Skeletal muscle tissue (tissue), 4 donors: ENCODE data around the gene DLX3. TPM values are rescaled to one million over a fixed set of nuclear protein-coding genes. Genes with fewer than 3 reads are reported as not detected.
A peak's percentile ranks its signal among the peaks of the same experiment; 100 is the strongest.

Experiments
- H3K27ac ChIP-seq: one replicate; pipeline ENCODE4 v1.7.0; 2013; ENCODE audit warnings: mild to moderate bottlenecking, low read depth, low read length, inconsistent platforms
- H3K27me3 ChIP-seq, 3 donors: one replicate each; pipeline ENCODE4 v1.7.0; 2013; ENCODE audit warnings: low read length in 3 of 3; ENCODE audit not compliant: control insufficient read depth in 3 of 3, insufficient read depth in 3 of 3
- H3K36me3 ChIP-seq, 3 donors: one replicate each; pipeline ENCODE4 v1.7.0; 2013; ENCODE audit warnings: low read length in 3 of 3; ENCODE audit not compliant: control insufficient read depth in 3 of 3, insufficient read depth in 3 of 3
- H3K4me1 ChIP-seq, 3 donors: one replicate each; pipeline ENCODE4 v1.7.0; 2013; ENCODE audit warnings: low read length in 3 of 3, mild to moderate bottlenecking in 3 of 3; ENCODE audit not compliant: control insufficient read depth in 3 of 3, insufficient read depth in 3 of 3
- H3K4me3 ChIP-seq, 3 donors: one replicate each; pipeline ENCODE4 v1.7.0; 2013; ENCODE audit warnings: low read length in 3 of 3
- H3K9ac ChIP-seq, 3 donors: one replicate each; pipeline ENCODE4 v1.7.0; 2013; ENCODE audit warnings: low read length in 3 of 3, mild to moderate bottlenecking in 3 of 3, moderate library complexity in 2 of 3, low read depth in 1 of 3
- H3K9me3 ChIP-seq, 3 donors: one replicate each; pipeline ENCODE4 v1.7.0; 2013; ENCODE audit warnings: low read length in 3 of 3; ENCODE audit not compliant: control insufficient read depth in 3 of 3
- total RNA-seq: library from RNA; depleted of rRNA; stranded (reverse); fragments of >200 nt; gene quantifications from one replicate; pipeline ENCODE4 v1.2.3, GENCODE V29; 2014
- donor health status: Osteomylitis.

Gene DLX3
- total RNA-seq, 1 donor from 2014 or later: not detected

GRCh38 chr17:50009282-50009681 lies 14.3 kb upstream of the DLX3 start:
- Histone ChIP-seq H3K9ac (no peak overlapping the region), H3K36me3 (no peaks in the 10 kb centered on the region), H3K9me3 (peaks cover 3 to 5% (median 4%) of the 10 kb centered on the region in 3 donors), H3K4me3 (no peak overlapping the region), H3K4me1 (no peaks in the 10 kb centered on the region), H3K27ac (no peak overlapping the region), H3K27me3 (peaks cover 2 to 4% (median 3%) of the 10 kb centered on the region in 3 donors)

DNA sequence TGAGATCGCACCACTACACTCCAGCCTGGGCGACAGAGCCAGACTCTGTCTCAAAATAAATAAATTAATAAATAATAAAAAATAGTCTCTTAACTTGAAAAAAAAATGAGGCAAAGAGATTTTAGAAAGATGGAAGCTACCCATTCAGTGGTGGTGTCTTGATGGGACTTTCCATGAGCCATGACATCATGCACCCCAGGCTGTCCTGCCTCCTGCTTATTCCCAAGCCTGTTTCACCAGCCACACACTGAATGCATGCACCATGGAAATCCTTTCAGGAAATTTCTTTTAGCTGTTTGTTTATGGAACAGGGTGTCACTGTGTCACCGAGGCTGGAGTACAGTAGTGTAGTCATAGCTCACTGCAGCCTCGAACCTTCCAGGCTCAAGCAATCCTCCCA lies 8.9 kb upstream of the DLX3 start:
- Histone ChIP-seq H3K36me3 (no peaks in the 10 kb centered on the region), H3K27ac (no peak overlapping the region), H3K4me3 (no peak overlapping the region), H3K9ac (no peak overlapping the region), H3K4me1 (no peaks in the 10 kb centered on the region), H3K9me3 (peaks cover under 1% of the 10 kb centered on the region in 3 donors), H3K27me3 (peaks cover 33 to 35% (median 33%) of the 10 kb centered on the region in 3 donors)

DNA sequence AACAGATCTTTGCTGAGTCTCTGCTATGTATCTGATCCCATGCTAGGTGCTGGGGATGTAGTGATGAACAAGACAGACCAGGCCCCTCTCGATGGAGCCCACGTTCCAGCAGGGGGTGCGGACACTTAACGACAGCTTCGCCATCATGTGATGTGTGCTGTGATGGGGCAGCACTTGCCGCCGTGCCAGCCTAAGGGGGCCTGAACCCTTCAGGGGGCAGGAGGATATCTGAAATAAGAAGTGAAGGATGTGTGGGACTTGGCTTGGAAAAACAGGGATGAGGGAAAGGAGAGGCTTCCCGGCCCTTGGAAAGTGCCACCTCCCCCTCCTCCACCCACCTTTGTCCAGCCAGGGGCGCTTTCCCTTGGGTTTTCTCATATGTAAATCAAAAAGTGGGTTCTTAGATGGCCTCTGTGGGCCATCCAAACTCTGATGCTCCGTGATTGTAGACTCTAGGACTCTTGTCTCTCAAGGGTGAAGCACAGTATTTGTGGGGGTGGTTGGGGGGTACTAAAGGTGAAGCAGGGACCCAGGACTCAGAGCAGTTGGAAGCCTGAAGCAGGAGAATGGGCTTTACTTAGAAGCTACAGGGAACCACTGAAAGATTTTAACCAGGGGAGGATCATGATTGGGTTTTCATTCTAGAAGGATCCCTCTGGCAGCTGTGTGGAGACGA lies 4.0 kb upstream of the DLX3 start:
- Histone ChIP-seq H3K4me3 (no peak overlapping the region), H3K4me1 (peaks cover 11 to 29% (median 21%) of the 10 kb centered on the region in 3 donors), H3K36me3 (no peaks in the 10 kb centered on the region), H3K27me3 (peaks cover 64 to 71% (median 70%) of the 10 kb centered on the region in 3 donors), H3K9me3 (no peaks in the 10 kb centered on the region), H3K9ac (no peak overlapping the region), H3K27ac (no peak overlapping the region)

GRCh38 chr17:49997773-49998703 lies 3.0 kb upstream of the DLX3 start:
- Histone ChIP-seq H3K4me1 (peaks cover 18 to 35% (median 26%) of the 10 kb centered on the region in 3 donors), H3K4me3 (no peak overlapping the region), H3K9ac (no peak overlapping the region), H3K27me3 (peaks cover 71 to 79% (median 76%) of the 10 kb centered on the region in 3 donors), H3K27ac (no peak overlapping the region), H3K9me3 (no peaks in the 10 kb centered on the region), H3K36me3 (no peaks in the 10 kb centered on the region)

DNA sequence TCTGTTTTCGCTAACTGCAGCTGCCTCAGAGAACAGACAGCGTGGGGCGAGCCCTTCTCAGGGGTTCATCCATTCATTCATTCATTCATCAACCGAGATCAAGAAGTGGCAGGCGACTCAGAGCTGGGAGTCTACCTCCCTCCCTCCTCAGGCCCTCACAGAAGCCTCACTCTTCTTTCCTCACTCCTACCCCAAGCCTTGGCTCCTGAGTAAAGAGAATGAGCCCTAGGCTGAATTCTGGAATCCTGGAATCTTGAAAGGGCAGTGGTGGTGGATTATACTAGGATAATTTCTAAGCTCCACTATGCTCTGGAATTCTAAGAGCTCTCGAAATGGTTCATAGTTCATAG lies 2.3 kb upstream of the DLX3 start:
- no peak overlapping the region for H3K27ac ChIP-seq
- H3K9me3 ChIP-seq: no peaks in the 10 kb centered on the region
- no peak overlapping the region for H3K4me3 ChIP-seq
- peaks cover 18 to 39% (median 29%) of the 10 kb centered on the region in 3 donors for H3K4me1 ChIP-seq
- no peaks in the 10 kb centered on the region for H3K36me3 ChIP-seq
- no peak overlapping the region for H3K9ac ChIP-seq
- peaks cover 73 to 86% (median 82%) of the 10 kb centered on the region in 3 donors for H3K27me3 ChIP-seq

GRCh38 chr17:49996495-49997300 lies 1.7 kb upstream of the DLX3 start:
- Histone ChIP-seq H3K9me3 (no peaks in the 10 kb centered on the region), H3K9ac (peak overlapping the region in 2 of 3 donors; percentile 50), H3K4me1 (peaks cover 18 to 39% (median 29%) of the 10 kb centered on the region in 3 donors), H3K27ac (no peak overlapping the region), H3K36me3 (no peaks in the 10 kb centered on the region), H3K27me3 (peaks cover 76 to 90% (median 83%) of the 10 kb centered on the region in 3 donors), H3K4me3 (peak overlapping the region; percentile 56 to 70 (median 69))

GRCh38 chr17:49996121-49996494 lies 1.1 kb upstream of the DLX3 start:
- Histone ChIP-seq H3K4me1 (peaks cover 18 to 39% (median 29%) of the 10 kb centered on the region in 3 donors), H3K36me3 (no peaks in the 10 kb centered on the region), H3K4me3 (no peak overlapping the region), H3K27me3 (peaks cover 76 to 89% (median 83%) of the 10 kb centered on the region in 3 donors), H3K9me3 (no peaks in the 10 kb centered on the region), H3K27ac (no peak overlapping the region), H3K9ac (no peak overlapping the region)

GRCh38 chr17:49994085-49995054 lies 654 bp downstream of the DLX3 start:
- Histone ChIP-seq H3K9me3 (no peaks in the 10 kb centered on the region), H3K27ac (no peak overlapping the region), H3K36me3 (no peaks in the 10 kb centered on the region), H3K9ac (peak overlapping the region in 2 of 3 donors; percentile 11 to 76), H3K4me1 (peaks cover 18 to 39% (median 29%) of the 10 kb centered on the region in 3 donors), H3K27me3 (peaks cover 79 to 91% (median 83%) of the 10 kb centered on the region in 3 donors), H3K4me3 (peak overlapping the region; percentile 5 to 50 (median 45))
